Diencephalon (tissue), 1 donor: ENCODE results near the gene CALR3. TPM values are rescaled to one million over a fixed set of nuclear protein-coding genes. Genes with fewer than 3 reads are reported as not detected.

ENCODE experiments used
- small RNA-seq: library from RNA; depleted of rRNA; stranded (forward); fragments of <200 nt; gene quantifications from one replicate; pipeline ENCODE3, GENCODE V24; 2014
- total RNA-seq: library from RNA; depleted of rRNA; stranded (reverse); fragments of >200 nt; gene quantifications from one replicate; pipeline ENCODE4 v1.2.3, GENCODE V29; 2014

Gene CALR3, protein sequence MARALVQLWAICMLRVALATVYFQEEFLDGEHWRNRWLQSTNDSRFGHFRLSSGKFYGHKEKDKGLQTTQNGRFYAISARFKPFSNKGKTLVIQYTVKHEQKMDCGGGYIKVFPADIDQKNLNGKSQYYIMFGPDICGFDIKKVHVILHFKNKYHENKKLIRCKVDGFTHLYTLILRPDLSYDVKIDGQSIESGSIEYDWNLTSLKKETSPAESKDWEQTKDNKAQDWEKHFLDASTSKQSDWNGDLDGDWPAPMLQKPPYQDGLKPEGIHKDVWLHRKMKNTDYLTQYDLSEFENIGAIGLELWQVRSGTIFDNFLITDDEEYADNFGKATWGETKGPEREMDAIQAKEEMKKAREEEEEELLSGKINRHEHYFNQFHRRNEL
- total RNA-seq = not detected

DNA sequence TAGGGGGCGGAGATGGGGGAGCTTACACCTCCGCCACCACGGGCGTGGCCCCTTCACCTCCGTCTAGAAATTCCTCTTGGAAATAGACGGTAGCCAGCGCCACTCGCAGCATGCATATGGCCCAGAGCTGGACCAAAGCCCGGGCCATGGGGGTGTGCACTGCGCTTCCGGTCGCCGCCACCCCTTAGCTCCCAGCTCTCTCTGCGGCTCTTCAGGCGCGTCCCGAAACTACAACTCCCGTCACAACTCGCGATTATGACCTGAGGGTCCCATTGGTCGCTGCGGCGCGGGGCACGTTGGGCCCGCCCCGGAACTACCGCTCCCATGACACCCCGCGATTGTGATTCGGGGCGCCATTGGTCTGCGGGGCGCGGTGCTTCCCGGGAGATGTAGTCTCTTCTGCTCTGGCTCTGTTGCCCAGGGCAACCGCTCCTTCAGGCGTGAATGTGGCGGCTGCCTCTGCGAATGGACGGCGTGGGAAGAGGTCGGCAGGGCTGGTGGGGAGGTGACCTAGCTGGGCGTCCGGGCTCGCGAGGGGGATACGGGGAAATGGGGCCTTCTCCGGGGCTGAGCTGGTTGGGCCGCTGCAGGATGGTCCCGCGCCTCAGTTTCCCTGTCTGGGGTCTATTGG, at the start of gene CALR3, which contains the start of gene C19orf44:
CALR3 (minus strand) TSS at position 186 of the 631 bp plus-strand sequence; CDS start at position 148, 38 bp downstream.
C19orf44 (plus strand) TSS at position 413 of the 631 bp plus-strand sequence. CDS start 4,399 bp downstream, outside the sequence.

DNA sequence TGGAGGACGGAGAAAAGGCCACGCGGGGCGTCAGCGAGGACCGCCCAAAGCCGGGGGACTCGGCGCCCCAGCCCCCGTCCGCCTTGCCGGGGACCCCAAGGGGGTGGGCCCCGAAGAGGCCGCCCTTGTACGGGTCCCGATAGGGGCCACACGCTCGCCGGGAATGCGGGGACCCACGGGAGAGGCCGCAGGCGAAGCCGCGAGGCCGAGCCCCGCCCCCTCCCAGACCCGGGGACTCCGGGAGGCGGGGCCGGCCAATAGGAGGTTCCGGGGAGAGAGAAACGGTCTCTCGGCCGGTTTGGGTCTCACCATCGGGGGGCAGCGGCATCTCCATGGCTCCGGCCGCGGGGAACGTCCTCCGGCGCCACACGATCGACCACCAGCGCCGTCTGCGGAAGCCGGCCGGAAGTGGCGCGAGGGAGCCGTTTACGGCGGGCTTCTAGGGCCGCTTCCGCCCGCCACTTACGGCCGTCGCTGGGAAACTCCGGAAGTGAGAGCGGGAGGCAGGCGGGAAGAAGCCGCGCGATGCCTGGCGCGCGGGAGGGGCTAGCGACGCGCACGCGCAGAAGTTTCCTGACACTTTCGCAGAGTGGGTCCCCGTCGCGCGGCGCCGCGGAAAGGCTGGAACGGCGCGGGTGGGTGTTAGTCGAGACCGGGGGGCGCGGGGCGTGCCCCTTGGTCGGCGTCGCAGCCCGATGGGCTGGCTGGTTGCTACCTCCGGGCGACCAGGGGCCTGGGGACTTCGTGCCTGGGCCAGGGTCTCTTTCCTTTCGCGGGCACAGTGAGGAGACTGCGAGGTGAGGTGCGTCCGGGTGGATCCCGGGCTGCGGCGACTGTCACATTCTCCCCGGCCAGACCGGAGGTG, 46.3 kb upstream of the CALR3 start, which contains the start of gene CHERP:
CHERP (minus strand) TSS at position 393 of the 865 bp plus-strand sequence; CDS start at position 334, 59 bp downstream.

Small RNA genes within 50 kb of the gene (small RNA-seq; reads per million reads assigned to genes)
- gene RN7SL146P = not detected

Other genes with a start within 250 kb of the CALR3 start
- gene KLF2, start 171.3 kb downstream of the CALR3 start, total RNA-seq = 3.9 TPM
- gene EPS15L1, start 24.2 kb downstream of the CALR3 start, total RNA-seq = 19.8 TPM
- 6.2 TPM for gene C19orf44, start 227 bp upstream of the CALR3 start, total RNA-seq
- gene CHERP, start 46.3 kb upstream of the CALR3 start, total RNA-seq = 10.1 TPM
- gene SLC35E1, start 76.2 kb upstream of the CALR3 start, total RNA-seq = 38.1 TPM
- 4.4 TPM for gene MED26, start 132.0 kb upstream of the CALR3 start, total RNA-seq
- gene SMIM7, start 164.0 kb upstream of the CALR3 start, total RNA-seq = 63.7 TPM
- 18.0 TPM for gene TMEM38A, start 165.0 kb upstream of the CALR3 start, total RNA-seq
- gene NWD1, start 223.7 kb upstream of the CALR3 start, total RNA-seq = 4.8 TPM